ENCODE data around the gene BRPF1. TPM values are rescaled to one million over a fixed set of nuclear protein-coding genes. Genes with fewer than 3 reads are reported as not detected.

BRPF1 gene
- total RNA-seq, 4 donors from 2014 or later = 19.4 to 36.6 (median 20.3) TPM

GRCh38 chr3:9701711-9702110 lies 29.8 kb upstream of the BRPF1 start:
- TF ChIP-seq CTCF (IDR thresholded peaks at IDR 0.05) (no peak), POLR2A (IDR thresholded peaks at IDR 0.05) (no peak)
- DNase-seq = no peak
- intact Hi-C loops (cut with DNase I) = no loop called here
- H3K9me3 ChIP-seq = no peaks in the 10 kb centered on the region
- peaks cover 13 to 18% of the 10 kb centered on the region in 2 donors for H3K4me1 ChIP-seq
- H3K4me3 ChIP-seq (replicated peaks in 1 of 3) = no peak overlapping the region
- H3K27me3 ChIP-seq = no peaks in the 10 kb centered on the region
- H3K27ac ChIP-seq = no peak overlapping the region
- 98 to 100% methylated on average over 9 to 10 of the region's 10 CpGs for WGBS, 2 donors
- H3K36me3 ChIP-seq = peaks cover 15 to 22% of the 10 kb centered on the region in 2 donors

GRCh38 chr3:9703240-9703639 lies 28.3 kb upstream of the BRPF1 start:
- peaks cover 9 to 13% of the 10 kb centered on the region in 2 donors for H3K36me3 ChIP-seq
- 80 to 89% methylated on average over 4 of the region's 4 CpGs for WGBS, 2 donors
- H3K27me3 ChIP-seq = no peaks in the 10 kb centered on the region
- intact Hi-C loops (cut with DNase I) = no loop called here
- no peak for DNase-seq
- H3K27ac ChIP-seq = no peak overlapping the region
- TF ChIP-seq POLR2A (IDR thresholded peaks at IDR 0.05) (no peak), CTCF (IDR thresholded peaks at IDR 0.05) (no peak)
- no peaks in the 10 kb centered on the region for H3K9me3 ChIP-seq
- H3K4me3 ChIP-seq (replicated peaks in 1 of 3) = no peak overlapping the region
- peaks cover 13 to 18% of the 10 kb centered on the region in 2 donors for H3K4me1 ChIP-seq

GRCh38 chr3:9703736-9704346 lies 27.7 kb upstream of the BRPF1 start, which contains the start of gene CPNE9:
TSS of gene CPNE9 (plus strand) at chr3:9703833. CDS start at chr3:9703997, 164 bp downstream.
- H3K27me3 ChIP-seq = no peaks in the 10 kb centered on the region
- DNase-seq = no peak
- no peak within 1 kb of the TSS for H3K27ac ChIP-seq
- WGBS, 2 donors = 0 to 4% methylated on average over 5 to 9 of the region's 56 CpGs
- H3K4me1 ChIP-seq = peaks cover 13 to 18% of the 10 kb centered on the region in 2 donors
- H3K9me3 ChIP-seq = no peaks in the 10 kb centered on the region
- no peak for TF ChIP-seq POLR2A (IDR thresholded peaks at IDR 0.05)
- TF ChIP-seq CTCF (IDR thresholded peaks at IDR 0.05) = no peak
- intact Hi-C loops (cut with DNase I) = no loop called here
- peak within 1 kb of the TSS in 1 of 3 donors; percentile 14 for H3K4me3 ChIP-seq (replicated peaks in 1 of 3)
- H3K36me3 ChIP-seq = peaks cover 7 to 9% of the 10 kb centered on the region in 2 donors

DNA sequence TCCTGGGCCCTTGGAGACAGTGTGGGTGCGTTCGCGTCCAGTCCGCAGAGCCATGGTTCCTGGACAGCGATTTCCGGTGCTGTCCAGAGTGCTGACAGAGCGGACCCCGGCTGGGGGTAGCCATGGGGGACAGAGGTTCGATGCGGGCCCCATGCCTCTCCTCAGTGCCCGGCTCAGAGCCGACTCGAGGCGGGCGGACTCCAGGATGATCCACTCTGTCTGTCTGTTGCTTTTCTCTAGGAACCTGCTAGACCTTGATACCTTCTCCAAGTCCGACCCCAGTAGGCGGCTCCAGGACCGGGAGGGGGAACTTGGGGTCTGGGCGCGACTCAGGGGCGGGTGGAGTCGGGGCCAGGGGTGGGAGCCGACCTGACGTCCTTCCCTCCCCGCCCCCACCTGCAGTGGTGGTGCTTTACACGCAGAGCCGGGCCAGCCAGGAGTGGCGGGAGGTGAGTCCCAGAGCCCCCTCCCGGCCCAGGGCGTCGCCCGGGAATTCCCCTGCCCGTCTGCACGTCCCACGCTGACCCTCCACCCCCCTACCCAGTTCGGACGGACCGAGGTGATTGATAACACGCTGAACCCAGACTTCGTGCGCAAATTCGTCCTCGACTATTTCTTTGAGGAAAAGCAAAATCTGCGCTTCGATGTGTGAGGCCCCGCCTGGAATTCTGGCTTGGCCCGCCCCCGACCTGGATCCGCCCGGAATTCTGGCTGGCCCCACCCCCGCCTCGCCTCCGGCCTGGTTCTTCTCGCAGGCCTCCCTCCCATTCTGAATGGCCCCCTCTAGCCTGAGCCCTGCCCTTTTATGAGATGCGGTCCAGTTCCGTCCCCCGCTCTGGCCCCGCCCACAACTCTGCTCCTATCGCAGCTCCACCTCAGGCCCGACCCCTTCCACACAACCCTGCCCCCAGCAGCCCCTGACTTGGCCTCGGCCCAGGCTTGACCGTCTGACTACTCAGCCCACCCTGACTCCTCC lies 26.9 kb upstream of the BRPF1 start:
- DNase-seq = peak; percentile 29 to 36
- intact Hi-C loops (cut with DNase I) = no loop called here
- TF ChIP-seq CTCF (IDR thresholded peaks at IDR 0.05) (no peak), POLR2A (IDR thresholded peaks at IDR 0.05) (no peak)
- 1 to 2% methylated on average over 38 to 41 of the region's 62 CpGs for WGBS, 2 donors
- Histone ChIP-seq H3K27me3 (no peaks in the 10 kb centered on the region), H3K36me3 (peaks cover 7 to 9% of the 10 kb centered on the region in 2 donors), H3K27ac (no peak overlapping the region), H3K4me1 (peaks cover 13 to 18% of the 10 kb centered on the region in 2 donors), H3K4me3 (replicated peaks in 1 of 3) (peak overlapping the region in 1 of 3 donors; percentile 14), H3K9me3 (no peaks in the 10 kb centered on the region)
